Measurements from ENCODE around the gene ZNF280A. TPM values are rescaled to one million over a fixed set of nuclear protein-coding genes. Genes with fewer than 3 reads are reported as not detected.
A peak's percentile ranks its signal among the peaks of the same experiment; 100 is the strongest.

Gene ZNF280A
- polyA plus RNA-seq, 3 donors = not detected

- Histone ChIP-seq H3K4me3 (replicated peaks in 1 of 3; ENCODE audit: low read depth in 2 of 3, low read length in 3 of 3) (no peak overlapping the region), H3K9ac (ENCODE audit: insufficient read depth, low read length, poor library complexity, severe bottlenecking) (no peak overlapping the region), H3K9me3 (replicated peaks in 1 of 2; ENCODE audit: control insufficient read depth in 1 of 2, insufficient read depth in 1 of 2, low read length in 2 of 2) (no peaks in the 10 kb centered on the region), H4K20me1 (ENCODE audit: insufficient read depth, low read length) (no peaks in the 10 kb centered on the region), H3K36me3 (replicated peaks in 1 of 2; ENCODE audit: control insufficient read depth in 1 of 2, insufficient read depth in 2 of 2, low read length in 2 of 2) (no peaks in the 10 kb centered on the region), H3K79me2 (ENCODE audit: insufficient read depth, low read length) (no peaks in the 10 kb centered on the region), H3K4me2 (replicated peaks; ENCODE audit: extremely low read depth, low read length, poor library complexity, severe bottlenecking) (no peak overlapping the region), H3K27me3 (ENCODE audit: control insufficient read depth in 2 of 2, insufficient read depth in 2 of 2, low read length in 2 of 2) (no peaks in the 10 kb centered on the region), H3K27ac (ENCODE audit: low read depth in 1 of 2, low read length in 2 of 2) (no peak overlapping the region), H3K4me1 (ENCODE audit: control insufficient read depth in 1 of 2, insufficient read depth in 2 of 2, low read length in 2 of 2) (peaks cover 29 to 31% of the 10 kb centered on the region in 2 donors), H2AFZ (ENCODE audit: insufficient read depth, low read depth, low read length, poor library complexity, severe bottlenecking) (no peak overlapping the region)
- H3K27ac Mint-ChIP-seq = no peak overlapping the region
- DNase-seq = no peak
- H3K4me1 Mint-ChIP-seq = peaks cover 30% of the 10 kb centered on the region
- no peak overlapping the region for H3K4me3 Mint-ChIP-seq
- no peak for TF ChIP-seq CTCF (IDR thresholded peaks at IDR 0.05)
- intact Hi-C loops (cut with micrococcal nuclease) = no loop called here
- no peaks in the 10 kb centered on the region for H3K36me3 Mint-ChIP-seq
- 97% methylated on average over 3 of the region's 3 CpGs for WGBS (ENCODE audit: insufficient coverage)
- peaks cover 0 to 2% (median 0%) of the 10 kb centered on the region in 3 donors for H3K27me3 Mint-ChIP-seq (ENCODE audit: low read depth in 3 of 3)
- no peaks in the 10 kb centered on the region for H3K9me3 Mint-ChIP-seq
Observed at GRCh38 chr22:22547226-22547625, 27.2 kb upstream of the ZNF280A start.

- WGBS (ENCODE audit: insufficient coverage) = 3% methylated on average over 4 of the region's 5 CpGs
- Mint-ChIP-seq H3K4me1 (peaks cover 30% of the 10 kb centered on the region), H3K27ac (peak overlapping the region in 4 of 7 donors; percentile 45 to 88 (median 65)), H3K9me3 (peaks cover 0 to 3% (median 0%) of the 10 kb centered on the region in 7 donors), H3K4me3 (peak overlapping the region in 1 of 2 donors; percentile 57), H3K27me3 (ENCODE audit: low read depth in 3 of 3) (peaks cover 0 to 2% (median 0%) of the 10 kb centered on the region in 3 donors), H3K36me3 (no peaks in the 10 kb centered on the region)
- H3K9me3 ChIP-seq (replicated peaks in 1 of 2; ENCODE audit: control insufficient read depth in 1 of 2, insufficient read depth in 1 of 2, low read length in 2 of 2) = no peaks in the 10 kb centered on the region
- peaks cover 29 to 31% of the 10 kb centered on the region in 2 donors for H3K4me1 ChIP-seq (ENCODE audit: control insufficient read depth in 1 of 2, insufficient read depth in 2 of 2, low read length in 2 of 2)
- no peaks in the 10 kb centered on the region for H3K36me3 ChIP-seq (replicated peaks in 1 of 2; ENCODE audit: control insufficient read depth in 1 of 2, insufficient read depth in 2 of 2, low read length in 2 of 2)
- intact Hi-C loops (cut with micrococcal nuclease) = no loop called here
- no peak overlapping the region for H2AFZ ChIP-seq (ENCODE audit: insufficient read depth, low read depth, low read length, poor library complexity, severe bottlenecking)
- H3K27me3 ChIP-seq (ENCODE audit: control insufficient read depth in 2 of 2, insufficient read depth in 2 of 2, low read length in 2 of 2) = no peaks in the 10 kb centered on the region
- no peak for TF ChIP-seq CTCF (IDR thresholded peaks at IDR 0.05)
- peak; percentile 21 to 38 (median 32) for DNase-seq
- H4K20me1 ChIP-seq (ENCODE audit: insufficient read depth, low read length) = no peaks in the 10 kb centered on the region
- no peak overlapping the region for H3K4me3 ChIP-seq (replicated peaks in 1 of 3; ENCODE audit: low read depth in 2 of 3, low read length in 3 of 3)
- no peaks in the 10 kb centered on the region for H3K79me2 ChIP-seq (ENCODE audit: insufficient read depth, low read length)
- H3K9ac ChIP-seq (ENCODE audit: insufficient read depth, low read length, poor library complexity, severe bottlenecking) = peak overlapping the region; percentile 6
- no peak overlapping the region for H3K4me2 ChIP-seq (replicated peaks; ENCODE audit: extremely low read depth, low read length, poor library complexity, severe bottlenecking)
- peak overlapping the region; percentile 12 to 29 for H3K27ac ChIP-seq (ENCODE audit: low read depth in 1 of 2, low read length in 2 of 2)
Observed at GRCh38 chr22:22546490-22546889, 26.4 kb upstream of the ZNF280A start.

Data from CD14-positive monocyte (primary cell).